ENCODE data around the gene PTH1R.

The PTH1R gene

DNA sequence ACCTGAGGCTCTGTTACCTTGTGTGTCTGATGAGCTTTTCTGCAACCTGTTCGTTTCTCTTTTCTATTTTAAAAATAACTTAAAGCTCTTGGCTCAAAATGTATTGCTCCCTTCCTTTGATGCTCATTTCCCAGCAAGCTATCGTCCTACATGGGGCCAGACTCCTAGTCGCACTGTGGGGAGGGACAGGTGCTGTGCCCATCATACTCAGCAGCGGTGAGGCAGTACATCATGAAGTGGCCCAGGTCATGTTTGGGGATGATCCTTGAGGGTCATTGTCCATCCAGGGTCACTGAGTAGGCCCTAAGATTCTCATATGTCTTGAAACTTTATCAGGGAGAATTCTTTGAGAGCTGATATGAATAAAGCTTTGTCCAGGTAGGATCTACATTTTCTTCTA, 41.1 kb downstream of the PTH1R start:
- DNase-seq (ENCODE audit: low spot score): no peak
- Histone ChIP-seq H3K27me3 (ENCODE audit: insufficient read depth, poor library complexity, severe bottlenecking) (no peaks in the 10 kb centered on the region), H3K36me3 (ENCODE audit: low read depth) (peaks cover 60% of the 10 kb centered on the region), H3K4me1 (ENCODE audit: insufficient read depth, poor library complexity, severe bottlenecking) (peaks cover 6% of the 10 kb centered on the region), H3K9me3 (ENCODE audit: severe bottlenecking) (peaks cover 6% of the 10 kb centered on the region), H3K27ac (ENCODE audit: poor library complexity, severe bottlenecking) (no peak overlapping the region), H3K4me3 (ENCODE audit: severe bottlenecking) (no peak overlapping the region)
- no peak for ATAC-seq (ENCODE audit: low read depth)
- TF ChIP-seq, protein P1, sequence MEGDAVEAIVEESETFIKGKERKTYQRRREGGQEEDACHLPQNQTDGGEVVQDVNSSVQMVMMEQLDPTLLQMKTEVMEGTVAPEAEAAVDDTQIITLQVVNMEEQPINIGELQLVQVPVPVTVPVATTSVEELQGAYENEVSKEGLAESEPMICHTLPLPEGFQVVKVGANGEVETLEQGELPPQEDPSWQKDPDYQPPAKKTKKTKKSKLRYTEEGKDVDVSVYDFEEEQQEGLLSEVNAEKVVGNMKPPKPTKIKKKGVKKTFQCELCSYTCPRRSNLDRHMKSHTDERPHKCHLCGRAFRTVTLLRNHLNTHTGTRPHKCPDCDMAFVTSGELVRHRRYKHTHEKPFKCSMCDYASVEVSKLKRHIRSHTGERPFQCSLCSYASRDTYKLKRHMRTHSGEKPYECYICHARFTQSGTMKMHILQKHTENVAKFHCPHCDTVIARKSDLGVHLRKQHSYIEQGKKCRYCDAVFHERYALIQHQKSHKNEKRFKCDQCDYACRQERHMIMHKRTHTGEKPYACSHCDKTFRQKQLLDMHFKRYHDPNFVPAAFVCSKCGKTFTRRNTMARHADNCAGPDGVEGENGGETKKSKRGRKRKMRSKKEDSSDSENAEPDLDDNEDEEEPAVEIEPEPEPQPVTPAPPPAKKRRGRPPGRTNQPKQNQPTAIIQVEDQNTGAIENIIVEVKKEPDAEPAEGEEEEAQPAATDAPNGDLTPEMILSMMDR (IDR thresholded peaks at IDR 0.05; ENCODE audit: poor library complexity, severe bottlenecking): no peak

DNA sequence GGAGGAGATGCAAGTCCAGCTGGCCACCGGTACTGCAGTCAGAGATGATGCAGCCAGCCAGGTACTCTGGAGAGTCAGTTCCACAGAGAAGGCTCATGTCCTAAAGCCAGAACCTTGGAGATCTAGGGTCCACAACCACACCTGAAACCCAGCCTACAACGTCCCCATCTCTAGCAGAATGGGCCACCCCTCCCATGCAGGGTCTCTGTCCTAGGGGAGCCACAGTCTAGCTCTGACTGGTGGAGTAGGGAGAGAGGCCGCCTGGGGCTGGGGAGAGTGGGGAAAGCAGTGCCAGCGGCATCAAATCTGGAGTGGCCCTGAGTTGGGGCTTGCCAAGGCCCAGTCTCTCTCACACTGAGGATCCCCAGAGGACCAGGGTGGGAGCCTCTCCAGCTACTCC, 43.5 kb downstream of the PTH1R start:
- Histone ChIP-seq H3K9me3 (ENCODE audit: severe bottlenecking) (peaks cover 6% of the 10 kb centered on the region), H3K4me1 (ENCODE audit: insufficient read depth, poor library complexity, severe bottlenecking) (no peaks in the 10 kb centered on the region), H3K4me3 (ENCODE audit: severe bottlenecking) (no peak overlapping the region), H3K27me3 (ENCODE audit: insufficient read depth, poor library complexity, severe bottlenecking) (no peaks in the 10 kb centered on the region), H3K36me3 (ENCODE audit: low read depth) (peaks cover 79% of the 10 kb centered on the region), H3K27ac (ENCODE audit: poor library complexity, severe bottlenecking) (no peak overlapping the region)
- TF ChIP-seq, protein P1 (IDR thresholded peaks at IDR 0.05; ENCODE audit: poor library complexity, severe bottlenecking): no peak
- ATAC-seq (ENCODE audit: low read depth) (no peak), DNase-seq (ENCODE audit: low spot score) (peak; percentile 39)

DNA sequence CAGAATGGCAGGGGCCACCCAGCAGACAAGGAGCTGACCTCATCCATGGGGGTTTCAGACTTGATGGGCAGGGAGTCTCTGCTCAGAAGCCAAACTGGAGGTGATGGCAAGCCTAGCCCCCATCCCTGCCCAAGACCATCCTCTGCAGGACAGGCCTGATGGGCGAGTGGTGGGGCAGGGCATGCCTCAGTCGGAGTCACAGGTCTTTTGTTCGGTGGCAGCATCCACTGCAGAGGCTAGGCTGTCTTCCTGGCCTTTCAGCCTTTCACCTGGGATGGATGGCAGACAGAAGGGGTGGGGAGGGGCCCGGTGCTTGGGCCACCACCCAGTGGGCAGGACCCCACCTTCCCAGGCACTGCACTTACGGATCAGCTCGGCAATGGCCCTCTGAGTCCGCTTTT, 44.4 kb downstream of the PTH1R start:
- Histone ChIP-seq H3K9me3 (ENCODE audit: severe bottlenecking) (peaks cover 6% of the 10 kb centered on the region), H3K36me3 (ENCODE audit: low read depth) (peaks cover 80% of the 10 kb centered on the region), H3K27ac (ENCODE audit: poor library complexity, severe bottlenecking) (no peak overlapping the region), H3K4me1 (ENCODE audit: insufficient read depth, poor library complexity, severe bottlenecking) (no peaks in the 10 kb centered on the region), H3K4me3 (ENCODE audit: severe bottlenecking) (no peak overlapping the region), H3K27me3 (ENCODE audit: insufficient read depth, poor library complexity, severe bottlenecking) (no peaks in the 10 kb centered on the region)
- TF ChIP-seq, protein P1 (IDR thresholded peaks at IDR 0.05; ENCODE audit: poor library complexity, severe bottlenecking): no peak
- peak; percentile 34 for DNase-seq (ENCODE audit: low spot score)
- no peak for ATAC-seq (ENCODE audit: low read depth)

DNA sequence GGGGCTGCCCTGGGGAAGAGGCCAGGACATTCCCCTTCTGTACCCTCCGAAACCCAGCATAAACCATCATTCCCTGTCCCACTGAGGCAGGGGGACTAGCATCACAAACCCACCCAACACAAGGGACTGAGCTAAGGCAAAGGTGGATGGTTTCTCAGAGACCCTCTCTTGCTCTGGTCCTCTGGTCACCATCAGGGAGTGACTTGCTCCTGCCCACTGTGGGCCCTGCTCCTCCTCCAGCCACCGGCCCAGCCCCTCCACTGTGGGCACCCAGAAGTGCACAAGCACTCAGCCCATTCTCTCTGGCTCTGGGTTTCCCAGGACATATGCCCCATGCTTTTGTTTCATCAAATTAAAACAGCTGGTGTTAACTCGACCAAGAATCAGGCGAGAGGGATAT, 44.9 kb downstream of the PTH1R start:
- Histone ChIP-seq H3K36me3 (ENCODE audit: low read depth) (peaks cover 81% of the 10 kb centered on the region), H3K4me3 (ENCODE audit: severe bottlenecking) (no peak overlapping the region), H3K27ac (ENCODE audit: poor library complexity, severe bottlenecking) (no peak overlapping the region), H3K9me3 (ENCODE audit: severe bottlenecking) (peaks cover 6% of the 10 kb centered on the region), H3K4me1 (ENCODE audit: insufficient read depth, poor library complexity, severe bottlenecking) (no peaks in the 10 kb centered on the region), H3K27me3 (ENCODE audit: insufficient read depth, poor library complexity, severe bottlenecking) (no peaks in the 10 kb centered on the region)
- no peak for DNase-seq (ENCODE audit: low spot score)
- no peak for ATAC-seq (ENCODE audit: low read depth)
- TF ChIP-seq, protein P1 (IDR thresholded peaks at IDR 0.05; ENCODE audit: poor library complexity, severe bottlenecking): no peak

DNA sequence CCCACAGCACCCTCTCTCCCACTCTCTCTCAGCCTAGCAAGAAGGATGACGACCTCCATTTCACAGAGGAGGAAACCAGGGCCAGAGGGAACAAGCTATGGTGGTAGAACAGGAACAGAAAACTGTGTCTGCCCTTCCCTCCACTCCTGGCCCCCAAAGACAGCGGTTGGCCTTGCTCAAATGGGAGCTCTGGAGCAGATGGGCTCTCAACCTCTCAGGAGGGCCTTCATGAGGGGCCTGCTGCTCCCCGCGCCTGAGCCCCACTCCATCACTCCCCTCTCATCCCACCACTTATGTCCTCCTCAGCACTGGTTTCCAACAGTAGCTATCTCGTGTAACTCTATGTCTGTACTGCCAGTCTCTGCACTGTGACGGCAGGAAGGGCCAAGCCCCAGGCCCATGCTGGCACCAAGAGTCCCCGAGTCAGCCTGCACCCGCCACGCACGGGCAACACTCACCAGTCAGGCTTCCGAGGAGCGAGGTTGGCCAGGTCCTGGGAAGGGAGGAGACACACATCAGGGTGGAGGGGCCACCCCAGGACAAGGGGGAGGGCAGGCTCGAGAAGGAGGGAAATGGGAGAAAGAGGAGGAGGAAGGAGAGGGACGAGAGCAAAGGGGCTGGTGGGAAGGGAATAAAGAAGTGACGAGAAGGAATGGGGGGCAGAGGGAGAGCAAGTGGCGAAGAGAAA, 45.5 kb downstream of the PTH1R start:
- Histone ChIP-seq H3K27ac (ENCODE audit: poor library complexity, severe bottlenecking) (no peak overlapping the region), H3K4me3 (ENCODE audit: severe bottlenecking) (no peak overlapping the region), H3K4me1 (ENCODE audit: insufficient read depth, poor library complexity, severe bottlenecking) (no peaks in the 10 kb centered on the region), H3K27me3 (ENCODE audit: insufficient read depth, poor library complexity, severe bottlenecking) (no peaks in the 10 kb centered on the region), H3K9me3 (ENCODE audit: severe bottlenecking) (peaks cover 5% of the 10 kb centered on the region), H3K36me3 (ENCODE audit: low read depth) (peaks cover 80% of the 10 kb centered on the region)
- TF ChIP-seq, protein P1 (IDR thresholded peaks at IDR 0.05; ENCODE audit: poor library complexity, severe bottlenecking): no peak
- DNase-seq (ENCODE audit: low spot score) (peak; percentile 46), ATAC-seq (ENCODE audit: low read depth) (no peak)
